ENCODE results near the gene TMEM121. TPM values are rescaled to one million over a fixed set of nuclear protein-coding genes. Genes with fewer than 3 reads are reported as not detected.

The TMEM121 gene
- total RNA-seq, 2 donors from 2014 or later: 0.82 TPM

DNA sequence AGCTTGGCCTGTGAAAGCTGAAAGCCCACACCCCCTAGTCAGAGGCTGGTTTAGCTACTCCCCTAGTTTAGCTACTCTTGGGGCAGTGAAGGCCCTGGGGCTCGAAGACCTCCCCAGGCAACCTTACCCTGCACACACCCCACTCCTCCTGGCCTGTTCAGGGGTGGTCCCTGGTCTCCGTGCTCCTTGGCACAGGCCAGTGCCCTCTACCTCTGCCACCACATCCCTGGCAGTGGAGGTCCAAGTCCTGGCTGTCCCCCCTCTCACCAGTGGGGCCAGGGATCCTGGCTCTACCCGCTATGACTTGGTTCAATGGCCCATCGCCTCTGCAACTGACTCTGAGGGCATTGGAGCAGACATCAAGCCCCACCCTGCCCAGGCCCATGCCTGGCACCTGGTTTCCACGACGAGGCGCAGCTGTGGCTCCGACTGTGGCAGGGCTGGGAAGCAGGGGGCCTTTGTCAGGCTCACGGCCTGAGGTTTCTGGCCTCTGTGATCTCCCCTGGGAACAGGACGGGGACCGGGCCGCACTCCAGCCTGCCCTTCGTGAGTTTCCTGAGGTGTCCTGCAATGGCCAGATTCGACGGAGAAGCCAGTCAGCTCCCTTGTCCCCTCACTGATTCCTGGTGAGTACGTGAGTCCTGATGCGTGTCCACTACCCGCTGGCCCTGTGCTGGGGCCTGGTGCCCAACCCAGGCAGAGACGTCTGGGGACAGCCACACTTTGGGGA lies 5.7 kb downstream of the TMEM121 start:
- no peak overlapping the region for H3K27ac ChIP-seq
- no peak overlapping the region for H3K9ac ChIP-seq (ENCODE audit: low read depth in 2 of 2, low read length in 2 of 2)
- no peak for DNase-seq
- no peak overlapping the region for H3K4me3 ChIP-seq
- no peaks in the 10 kb centered on the region for H3K9me3 ChIP-seq
- TF ChIP-seq, protein P1, sequence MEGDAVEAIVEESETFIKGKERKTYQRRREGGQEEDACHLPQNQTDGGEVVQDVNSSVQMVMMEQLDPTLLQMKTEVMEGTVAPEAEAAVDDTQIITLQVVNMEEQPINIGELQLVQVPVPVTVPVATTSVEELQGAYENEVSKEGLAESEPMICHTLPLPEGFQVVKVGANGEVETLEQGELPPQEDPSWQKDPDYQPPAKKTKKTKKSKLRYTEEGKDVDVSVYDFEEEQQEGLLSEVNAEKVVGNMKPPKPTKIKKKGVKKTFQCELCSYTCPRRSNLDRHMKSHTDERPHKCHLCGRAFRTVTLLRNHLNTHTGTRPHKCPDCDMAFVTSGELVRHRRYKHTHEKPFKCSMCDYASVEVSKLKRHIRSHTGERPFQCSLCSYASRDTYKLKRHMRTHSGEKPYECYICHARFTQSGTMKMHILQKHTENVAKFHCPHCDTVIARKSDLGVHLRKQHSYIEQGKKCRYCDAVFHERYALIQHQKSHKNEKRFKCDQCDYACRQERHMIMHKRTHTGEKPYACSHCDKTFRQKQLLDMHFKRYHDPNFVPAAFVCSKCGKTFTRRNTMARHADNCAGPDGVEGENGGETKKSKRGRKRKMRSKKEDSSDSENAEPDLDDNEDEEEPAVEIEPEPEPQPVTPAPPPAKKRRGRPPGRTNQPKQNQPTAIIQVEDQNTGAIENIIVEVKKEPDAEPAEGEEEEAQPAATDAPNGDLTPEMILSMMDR (IDR thresholded peaks at IDR 0.05): no peak
- peaks cover 12% of the 10 kb centered on the region for H3K4me1 ChIP-seq
- intact Hi-C loops (cut with DNase I): no loop called here
- H3K36me3 ChIP-seq: no peaks in the 10 kb centered on the region
- peaks cover 27% of the 10 kb centered on the region for H3K27me3 ChIP-seq

DNA sequence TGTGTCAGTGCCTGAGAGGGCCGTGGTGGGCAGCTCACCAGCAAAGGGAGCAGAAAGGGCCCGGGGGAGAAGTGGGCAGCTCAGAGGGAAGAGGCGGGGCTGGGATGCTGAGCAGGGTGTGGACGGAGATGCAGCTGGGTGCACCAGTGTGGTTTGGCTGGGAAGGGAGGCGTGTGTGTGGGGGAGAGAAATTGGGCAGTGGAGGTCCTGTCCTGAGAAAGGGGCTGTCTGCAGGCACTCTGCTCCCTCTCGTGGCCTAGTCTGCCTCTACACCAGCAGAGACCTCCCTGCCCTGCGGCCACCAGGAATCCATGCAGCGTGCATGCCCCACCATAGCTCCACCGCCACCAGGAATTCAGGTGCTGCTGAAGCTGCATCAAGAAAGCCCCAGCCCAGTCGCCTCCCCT lies 6.4 kb downstream of the TMEM121 start:
- H3K9ac ChIP-seq (ENCODE audit: low read depth in 2 of 2, low read length in 2 of 2): no peak overlapping the region
- H3K36me3 ChIP-seq: no peaks in the 10 kb centered on the region
- intact Hi-C loops (cut with DNase I): no loop called here
- H3K9me3 ChIP-seq: no peaks in the 10 kb centered on the region
- H3K27me3 ChIP-seq: peaks cover 20% of the 10 kb centered on the region
- TF ChIP-seq, protein P1 (IDR thresholded peaks at IDR 0.05): no peak
- no peak overlapping the region for H3K27ac ChIP-seq
- DNase-seq: no peak
- peaks cover 10% of the 10 kb centered on the region for H3K4me1 ChIP-seq
- H3K4me3 ChIP-seq: no peak overlapping the region

DNA sequence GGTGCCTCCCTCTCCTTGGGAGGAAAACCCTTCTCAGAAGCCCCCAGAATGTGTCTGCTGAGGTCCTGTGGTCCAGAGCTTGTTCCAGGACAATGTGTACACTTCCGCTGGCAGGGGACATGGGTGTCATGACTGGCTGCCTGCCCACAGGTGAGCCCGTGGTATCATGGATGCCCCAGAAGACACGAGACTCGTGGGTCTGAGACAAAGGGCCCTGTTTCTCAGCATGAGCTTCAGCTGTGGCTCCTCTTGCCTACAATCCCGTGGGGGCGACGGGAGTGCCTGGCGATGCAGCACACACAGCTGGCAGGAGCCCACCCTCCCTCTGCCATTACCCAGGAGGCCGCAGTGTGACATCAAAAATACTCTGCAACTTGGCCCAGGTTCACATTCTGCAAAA lies 7.0 kb downstream of the TMEM121 start:
- DNase-seq: no peak
- TF ChIP-seq, protein P1 (IDR thresholded peaks at IDR 0.05): no peak
- no peaks in the 10 kb centered on the region for H3K36me3 ChIP-seq
- H3K4me1 ChIP-seq: peaks cover 7% of the 10 kb centered on the region
- no peak overlapping the region for H3K27ac ChIP-seq
- no peak overlapping the region for H3K4me3 ChIP-seq
- intact Hi-C loops (cut with DNase I): no loop called here
- no peak overlapping the region for H3K9ac ChIP-seq (ENCODE audit: low read depth in 2 of 2, low read length in 2 of 2)
- H3K27me3 ChIP-seq: peaks cover 15% of the 10 kb centered on the region
- H3K9me3 ChIP-seq: no peaks in the 10 kb centered on the region

DNA sequence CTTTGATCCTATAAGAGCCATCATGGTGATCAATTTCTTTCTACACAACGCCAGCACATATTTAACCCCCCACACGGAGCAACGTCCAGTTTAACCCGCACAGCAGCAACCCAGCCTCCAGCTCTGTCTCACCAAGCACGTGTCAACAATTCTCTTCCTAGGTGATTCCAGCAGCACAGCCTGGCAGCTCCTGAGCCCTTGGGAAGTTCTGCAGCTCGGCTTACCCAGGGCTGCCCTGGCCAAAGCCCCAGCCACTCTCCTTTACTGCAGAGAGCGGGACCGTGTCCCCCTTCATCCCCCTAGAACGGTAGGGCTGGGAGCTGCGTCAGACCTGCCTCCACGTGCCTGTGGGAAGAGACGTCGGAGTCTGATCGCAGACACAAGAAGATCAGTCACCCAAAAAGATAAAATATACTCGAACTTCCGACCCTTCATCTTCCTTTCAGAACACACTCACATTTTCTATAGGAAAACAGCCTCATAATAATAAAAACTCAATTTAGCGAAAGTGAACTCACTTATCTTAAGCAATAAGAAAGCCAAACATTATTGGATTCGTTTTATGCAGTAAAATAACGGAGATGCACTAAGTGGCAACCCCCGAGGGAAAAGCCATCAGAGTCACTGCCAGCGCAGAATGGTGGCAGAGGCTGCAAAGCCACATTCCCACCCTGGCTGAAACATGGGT lies 7.6 kb downstream of the TMEM121 start:
- TF ChIP-seq, protein P1 (IDR thresholded peaks at IDR 0.05): no peak
- DNase-seq: no peak
- intact Hi-C loops (cut with DNase I): no loop called here
- peaks cover 5% of the 10 kb centered on the region for H3K4me1 ChIP-seq
- no peak overlapping the region for H3K4me3 ChIP-seq
- H3K27ac ChIP-seq: no peak overlapping the region
- no peaks in the 10 kb centered on the region for H3K9me3 ChIP-seq
- peaks cover 12% of the 10 kb centered on the region for H3K27me3 ChIP-seq
- no peaks in the 10 kb centered on the region for H3K36me3 ChIP-seq
- no peak overlapping the region for H3K9ac ChIP-seq (ENCODE audit: low read depth in 2 of 2, low read length in 2 of 2)

DNA sequence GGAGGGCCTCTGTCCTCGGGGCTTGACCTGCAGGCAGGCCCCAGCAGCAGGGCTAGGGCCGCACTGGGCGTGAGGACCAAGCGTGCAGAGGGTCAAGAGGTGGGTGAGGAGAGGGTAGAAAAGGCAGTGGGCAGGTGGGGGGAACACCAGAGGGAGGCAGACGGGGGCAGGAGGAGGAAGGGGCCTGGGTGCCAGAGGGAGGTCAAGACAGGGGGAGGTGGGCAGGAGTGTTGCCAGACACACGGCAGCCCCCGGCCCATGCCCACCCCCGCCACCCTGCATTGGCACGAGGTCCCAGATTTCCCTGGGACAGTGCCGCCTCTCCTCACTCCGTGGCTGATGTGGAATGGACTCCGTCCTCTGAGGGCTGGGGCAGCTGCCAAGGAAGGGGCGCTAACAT lies 8.2 kb downstream of the TMEM121 start:
- H3K36me3 ChIP-seq: no peaks in the 10 kb centered on the region
- intact Hi-C loops (cut with DNase I): no loop called here
- H3K27me3 ChIP-seq: peaks cover 6% of the 10 kb centered on the region
- no peaks in the 10 kb centered on the region for H3K4me1 ChIP-seq
- H3K9ac ChIP-seq (ENCODE audit: low read depth in 2 of 2, low read length in 2 of 2): no peak overlapping the region
- H3K27ac ChIP-seq: no peak overlapping the region
- H3K9me3 ChIP-seq: no peaks in the 10 kb centered on the region
- no peak overlapping the region for H3K4me3 ChIP-seq
- TF ChIP-seq, protein P1 (IDR thresholded peaks at IDR 0.05): no peak
- DNase-seq: no peak
